SJSA1 (cell line): Measurements from ENCODE around the gene RALY. TPM values are rescaled to one million over a fixed set of nuclear protein-coding genes. Genes with fewer than 3 reads are reported as not detected.

Source experiments
- DNase-seq, 2 experiments: peaks; one replicate each; pipeline ENCODE4 v3.0.0-alpha.2; 2015 to 2020; ENCODE audit warnings: low spot score in 2 of 2, low read depth in 1 of 2
- H3K27ac ChIP-seq: fragments of 250-450 bp; sonication (Bioruptor Pico); 2 replicates; pipeline ENCODE4 v1.5.1; 2020; ENCODE audit warnings: mild to moderate bottlenecking, moderate library complexity
- H3K27me3 ChIP-seq: fragments of 250-450 bp; sonication (Bioruptor Pico); replicated peaks from 2 replicates; pipeline ENCODE4 v1.5.1; 2020; ENCODE audit warnings: mild to moderate bottlenecking, moderate library complexity
- H3K36me3 ChIP-seq: fragments of 250-450 bp; sonication (Bioruptor Pico); 2 replicates; pipeline ENCODE4 v1.5.1; 2020; ENCODE audit warnings: mild to moderate bottlenecking
- H3K4me1 ChIP-seq: fragments of 250-450 bp; sonication (Bioruptor Pico); replicated peaks from 2 replicates; pipeline ENCODE4 v1.6.1; 2021; ENCODE audit warnings: mild to moderate bottlenecking
- H3K4me3 ChIP-seq: fragments of 250-450 bp; sonication (Bioruptor Pico); 2 replicates; pipeline ENCODE4 v1.5.1; 2020; ENCODE audit warnings: mild to moderate bottlenecking
- H3K9me3 ChIP-seq: fragments of 250-450 bp; sonication (Bioruptor Pico); replicated peaks from 2 replicates; pipeline ENCODE4 v1.5.1; 2020; ENCODE audit warnings: mild to moderate bottlenecking
- total RNA-seq: library from RNA; depleted of rRNA; stranded (reverse); fragments of >200 nt; shearing (Covaris generic); gene quantifications from 2 replicates; pipeline ENCODE4 v1.2.3, GENCODE V29; 2014

RALY gene
- total RNA-seq, 1 experiment from 2014 or later, result 160 TPM

- Histone ChIP-seq H3K4me3 (no peak overlapping the region), H3K4me1 (no peaks in the 10 kb centered on the region), H3K36me3 (peaks cover 94% of the 10 kb centered on the region), H3K9me3 (no peaks in the 10 kb centered on the region), H3K27me3 (no peaks in the 10 kb centered on the region), H3K27ac (no peak overlapping the region)
- no peak for DNase-seq
Observed at GRCh38 chr20:34090645-34091044, 96.9 kb downstream of the RALY start.

GRCh38 chr20:34091637-34092200 is 98.0 kb downstream of the RALY start:
- Histone ChIP-seq H3K4me1 (no peaks in the 10 kb centered on the region), H3K4me3 (no peak overlapping the region), H3K36me3 (peaks cover 94% of the 10 kb centered on the region), H3K27ac (no peak overlapping the region), H3K27me3 (no peaks in the 10 kb centered on the region), H3K9me3 (no peaks in the 10 kb centered on the region)
- DNase-seq, result no peak

GRCh38 chr20:34093895-34094294 is 100.2 kb downstream of the RALY start:
- H3K36me3 ChIP-seq, result peaks cover 96% of the 10 kb centered on the region
- H3K4me3 ChIP-seq, result no peak overlapping the region
- no peaks in the 10 kb centered on the region for H3K9me3 ChIP-seq
- no peak for DNase-seq
- no peaks in the 10 kb centered on the region for H3K27me3 ChIP-seq
- H3K4me1 ChIP-seq, result no peaks in the 10 kb centered on the region
- no peak overlapping the region for H3K27ac ChIP-seq

- Histone ChIP-seq H3K27me3 (no peaks in the 10 kb centered on the region), H3K36me3 (peaks cover 96% of the 10 kb centered on the region), H3K9me3 (no peaks in the 10 kb centered on the region), H3K4me3 (no peak overlapping the region), H3K4me1 (no peaks in the 10 kb centered on the region), H3K27ac (no peak overlapping the region)
- no peak for DNase-seq
Observed at GRCh38 chr20:34095825-34096224, 102.1 kb downstream of the RALY start.

- no peak for DNase-seq
- Histone ChIP-seq H3K9me3 (no peaks in the 10 kb centered on the region), H3K36me3 (peaks cover 99% of the 10 kb centered on the region), H3K27ac (no peak overlapping the region), H3K27me3 (no peaks in the 10 kb centered on the region), H3K4me3 (no peak overlapping the region), H3K4me1 (no peaks in the 10 kb centered on the region)
Observed at GRCh38 chr20:34096699-34097444, 103.2 kb downstream of the RALY start.

GRCh38 chr20:34098570-34098969 is 104.9 kb downstream of the RALY start:
- Histone ChIP-seq H3K27me3 (no peaks in the 10 kb centered on the region), H3K36me3 (peaks cover 99% of the 10 kb centered on the region), H3K9me3 (no peaks in the 10 kb centered on the region), H3K4me3 (no peak overlapping the region), H3K27ac (no peak overlapping the region), H3K4me1 (no peaks in the 10 kb centered on the region)
- no peak for DNase-seq

- no peaks in the 10 kb centered on the region for H3K27me3 ChIP-seq
- H3K4me3 ChIP-seq, result no peak overlapping the region
- no peaks in the 10 kb centered on the region for H3K9me3 ChIP-seq
- no peak for DNase-seq
- H3K4me1 ChIP-seq, result no peaks in the 10 kb centered on the region
- no peak overlapping the region for H3K27ac ChIP-seq
- peaks cover 99% of the 10 kb centered on the region for H3K36me3 ChIP-seq
Observed at GRCh38 chr20:34099675-34100074, 106.0 kb downstream of the RALY start.

- Histone ChIP-seq H3K27me3 (no peaks in the 10 kb centered on the region), H3K9me3 (no peaks in the 10 kb centered on the region), H3K27ac (no peak overlapping the region), H3K4me1 (no peaks in the 10 kb centered on the region), H3K4me3 (no peak overlapping the region), H3K36me3 (peaks cover 99% of the 10 kb centered on the region)
- DNase-seq, result no peak
Observed at GRCh38 chr20:34100576-34100975, 106.9 kb downstream of the RALY start.

GRCh38 chr20:34102342-34102741 is 108.6 kb downstream of the RALY start:
- no peaks in the 10 kb centered on the region for H3K4me1 ChIP-seq
- no peak overlapping the region for H3K27ac ChIP-seq
- H3K4me3 ChIP-seq, result no peak overlapping the region
- H3K9me3 ChIP-seq, result no peaks in the 10 kb centered on the region
- no peak for DNase-seq
- H3K36me3 ChIP-seq, result peaks cover 90% of the 10 kb centered on the region
- no peaks in the 10 kb centered on the region for H3K27me3 ChIP-seq

- H3K9me3 ChIP-seq, result no peaks in the 10 kb centered on the region
- peaks cover 91% of the 10 kb centered on the region for H3K36me3 ChIP-seq
- no peak overlapping the region for H3K4me3 ChIP-seq
- DNase-seq, result no peak
- H3K4me1 ChIP-seq, result no peaks in the 10 kb centered on the region
- no peaks in the 10 kb centered on the region for H3K27me3 ChIP-seq
- H3K27ac ChIP-seq, result no peak overlapping the region
Observed at GRCh38 chr20:34104059-34104458, 110.3 kb downstream of the RALY start.

GRCh38 chr20:34105978-34106675 is 112.4 kb downstream of the RALY start:
- H3K27me3 ChIP-seq, result no peaks in the 10 kb centered on the region
- no peaks in the 10 kb centered on the region for H3K9me3 ChIP-seq
- peaks cover 7% of the 10 kb centered on the region for H3K4me1 ChIP-seq
- H3K4me3 ChIP-seq, result no peak overlapping the region
- DNase-seq, result no peak
- H3K27ac ChIP-seq, result no peak overlapping the region
- peaks cover 83% of the 10 kb centered on the region for H3K36me3 ChIP-seq

GRCh38 chr20:34108616-34109174 is 115.0 kb downstream of the RALY start:
- no peak overlapping the region for H3K4me3 ChIP-seq
- H3K36me3 ChIP-seq, result peaks cover 64% of the 10 kb centered on the region
- no peak overlapping the region for H3K27ac ChIP-seq

GRCh38 chr20:34109442-34109841 is 115.7 kb downstream of the RALY start:
- Histone ChIP-seq H3K4me3 (no peak overlapping the region), H3K9me3 (no peaks in the 10 kb centered on the region)

More at GRCh38 chr20:34108616-34109174, 115.0 kb downstream of the RALY start:
- Histone ChIP-seq H3K27me3 (no peaks in the 10 kb centered on the region), H3K9me3 (no peaks in the 10 kb centered on the region), H3K4me1 (peaks cover 7% of the 10 kb centered on the region)
- no peak for DNase-seq

More at GRCh38 chr20:34109442-34109841, 115.7 kb downstream of the RALY start:
- no peaks in the 10 kb centered on the region for H3K27me3 ChIP-seq
- peaks cover 56% of the 10 kb centered on the region for H3K36me3 ChIP-seq
- no peak overlapping the region for H3K27ac ChIP-seq
- DNase-seq, result no peak
- peaks cover 7% of the 10 kb centered on the region for H3K4me1 ChIP-seq
